NCI-H1436 (cell line): ENCODE data around the gene NPPC.

Source experiments
- DNase-seq: peaks from one replicate; lab custom pipeline; 2025; lab: John Stamatoyannopoulos, UW

The NPPC gene

GRCh38 chr2:231935207-231935524 lies 9.0 kb upstream of the NPPC start:
- DNase-seq = no peak

- DNase-seq = no peak
Observed at GRCh38 chr2:231934441-231935206, 8.4 kb upstream of the NPPC start.

GRCh38 chr2:231933916-231934401 lies 7.8 kb upstream of the NPPC start:
- no peak for DNase-seq

DNA sequence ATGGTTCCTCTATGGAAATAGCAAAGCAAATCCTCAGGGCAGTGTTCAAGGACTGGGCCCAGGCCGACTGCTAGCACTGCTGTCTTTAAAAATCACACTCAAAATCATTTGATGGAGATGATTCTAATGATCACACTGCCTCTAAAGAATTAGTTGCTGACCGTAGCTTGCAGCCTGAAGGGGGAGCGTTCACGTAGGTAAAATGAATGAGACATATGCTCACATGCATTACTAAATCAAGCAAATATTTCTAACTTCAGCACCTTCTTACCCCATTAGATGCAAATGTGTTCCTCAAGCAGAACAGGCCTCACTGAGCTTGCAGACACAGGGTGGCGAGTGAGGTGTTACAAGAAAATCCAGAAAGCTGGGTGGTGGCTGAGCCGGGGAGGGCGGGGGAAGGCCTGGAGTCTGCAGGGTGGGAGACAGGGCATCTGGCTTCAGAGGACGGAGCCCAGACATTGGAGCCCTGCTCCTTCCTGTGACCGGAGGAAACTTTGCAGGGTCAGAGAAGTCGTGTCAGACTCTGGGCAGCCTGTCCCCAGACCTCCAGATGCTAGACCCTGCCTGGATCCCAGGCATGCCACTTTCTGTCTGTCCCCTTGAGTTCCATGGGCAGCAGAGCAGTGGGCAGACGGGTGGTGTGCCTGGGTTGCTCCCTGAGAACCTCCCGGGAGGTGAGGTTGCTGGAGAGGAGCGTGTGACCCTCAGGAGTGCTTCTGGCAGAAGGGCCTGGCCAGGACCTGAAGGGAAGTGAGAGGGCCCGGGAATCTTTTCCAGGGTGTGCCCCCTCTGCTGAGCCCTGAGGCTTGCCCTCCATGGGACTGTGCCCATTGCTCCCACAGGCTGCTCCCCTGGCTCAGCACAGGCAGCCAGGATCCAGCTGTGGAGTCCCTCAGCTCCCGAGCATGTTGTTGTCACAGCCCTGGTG lies 7.1 kb upstream of the NPPC start:
- DNase-seq = no peak

DNA sequence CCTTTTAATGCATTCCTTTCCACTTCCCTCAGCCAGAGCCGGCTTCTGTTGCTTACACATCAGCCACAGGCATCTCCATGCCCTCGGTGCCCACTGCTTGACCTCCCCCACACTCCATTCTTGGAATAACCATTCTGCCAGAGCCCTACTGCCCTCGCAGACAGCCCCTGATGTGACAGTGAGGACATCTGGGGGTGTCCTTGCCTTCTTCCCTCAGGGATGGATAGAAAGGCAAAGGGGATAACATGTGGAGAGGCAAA lies 6.4 kb upstream of the NPPC start:
- DNase-seq = no peak

DNA sequence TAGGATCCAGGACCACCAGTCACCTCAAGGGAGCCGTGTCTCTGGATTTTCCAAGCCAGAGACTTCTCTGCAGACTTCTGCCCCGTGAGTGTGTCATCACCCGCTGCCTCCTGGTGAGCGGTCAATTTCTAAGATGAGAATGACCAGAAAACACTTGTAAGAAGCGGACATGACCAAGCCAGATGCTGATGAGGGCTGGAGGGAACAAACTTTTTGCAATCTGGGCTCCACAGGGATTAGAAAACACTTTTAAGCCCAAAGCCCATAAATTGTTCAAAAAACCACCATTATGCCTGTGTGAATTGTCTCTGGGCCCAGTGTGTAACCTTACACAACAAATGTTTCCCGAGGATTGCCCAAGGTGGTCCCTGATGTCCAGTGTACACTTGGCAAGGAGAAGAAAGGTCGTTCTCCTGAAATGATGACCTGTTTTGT lies 5.3 kb upstream of the NPPC start:
- no peak for DNase-seq

DNA sequence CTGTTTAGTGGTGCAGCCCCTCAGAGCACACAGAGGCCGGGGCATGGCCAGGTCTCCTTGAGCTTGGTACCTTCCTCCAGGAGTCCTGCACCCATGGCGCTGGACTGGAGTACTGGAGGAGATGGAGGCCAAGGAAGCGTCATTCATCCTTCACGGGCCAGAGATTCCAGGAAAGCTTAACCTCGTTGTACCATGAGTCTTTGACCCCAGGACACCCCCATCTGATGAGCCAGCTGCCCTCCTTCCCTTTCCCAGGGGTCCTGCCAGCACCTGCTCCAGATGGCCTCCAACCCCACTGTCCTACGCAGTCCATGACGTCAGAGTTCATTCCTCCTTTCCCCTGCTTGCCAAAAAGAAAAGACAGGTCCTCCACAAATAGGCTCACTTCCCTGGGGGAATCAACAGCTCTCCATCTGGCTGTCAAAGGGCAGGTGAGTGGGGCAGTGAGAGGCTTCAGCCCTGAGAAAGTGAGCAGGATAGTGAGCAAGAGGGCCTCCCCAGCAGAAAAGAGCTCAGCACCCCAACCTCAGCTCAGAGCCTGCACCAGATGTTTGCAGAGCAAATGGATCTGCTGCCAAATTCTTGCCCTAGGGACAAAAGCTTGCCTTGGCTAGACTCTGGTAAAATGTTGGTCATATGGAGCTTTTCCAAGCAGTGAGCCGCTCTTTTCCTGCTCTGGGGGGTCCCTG lies 4.5 kb upstream of the NPPC start:
- no peak for DNase-seq

DNA sequence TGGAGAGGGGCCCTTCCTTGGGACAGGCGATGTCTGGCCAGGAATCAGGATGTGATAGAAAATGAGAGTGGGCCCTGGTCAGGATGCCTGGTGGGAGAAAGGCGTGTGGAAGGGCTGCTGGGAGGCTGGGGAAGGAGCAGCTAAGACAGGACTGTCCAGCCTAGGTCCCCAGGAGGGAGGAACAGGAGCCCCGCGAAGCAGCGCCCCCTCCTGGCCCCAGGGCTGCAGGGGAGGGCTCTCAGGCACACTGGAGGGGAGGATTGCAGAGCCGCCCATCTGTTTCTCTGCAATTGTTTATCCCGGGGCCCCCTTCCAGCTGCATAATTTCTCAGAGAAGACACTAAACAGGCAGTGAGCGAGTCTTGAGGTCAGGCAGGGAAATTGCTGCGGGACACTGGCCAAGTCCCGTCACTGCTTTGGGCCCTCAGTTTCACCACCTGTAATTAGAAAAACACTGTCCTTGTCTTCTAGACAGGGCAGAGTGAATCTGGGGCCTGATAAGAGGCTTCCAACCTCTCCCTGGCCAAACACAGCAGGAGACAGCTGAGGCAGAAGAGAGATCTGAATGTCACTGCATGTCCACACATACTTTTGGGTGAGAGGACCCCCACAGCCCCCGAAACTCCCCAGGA lies 3.9 kb upstream of the NPPC start:
- no peak for DNase-seq

GRCh38 chr2:231928901-231929725 lies 2.9 kb upstream of the NPPC start:
- DNase-seq = no peak

- no peak for DNase-seq
Observed at GRCh38 chr2:231928481-231928880, 2.3 kb upstream of the NPPC start.

- no peak for DNase-seq
Observed at GRCh38 chr2:231927566-231927890, 1.3 kb upstream of the NPPC start.

GRCh38 chr2:231926761-231927565 lies 767 bp upstream of the NPPC start:
- DNase-seq = no peak

DNA sequence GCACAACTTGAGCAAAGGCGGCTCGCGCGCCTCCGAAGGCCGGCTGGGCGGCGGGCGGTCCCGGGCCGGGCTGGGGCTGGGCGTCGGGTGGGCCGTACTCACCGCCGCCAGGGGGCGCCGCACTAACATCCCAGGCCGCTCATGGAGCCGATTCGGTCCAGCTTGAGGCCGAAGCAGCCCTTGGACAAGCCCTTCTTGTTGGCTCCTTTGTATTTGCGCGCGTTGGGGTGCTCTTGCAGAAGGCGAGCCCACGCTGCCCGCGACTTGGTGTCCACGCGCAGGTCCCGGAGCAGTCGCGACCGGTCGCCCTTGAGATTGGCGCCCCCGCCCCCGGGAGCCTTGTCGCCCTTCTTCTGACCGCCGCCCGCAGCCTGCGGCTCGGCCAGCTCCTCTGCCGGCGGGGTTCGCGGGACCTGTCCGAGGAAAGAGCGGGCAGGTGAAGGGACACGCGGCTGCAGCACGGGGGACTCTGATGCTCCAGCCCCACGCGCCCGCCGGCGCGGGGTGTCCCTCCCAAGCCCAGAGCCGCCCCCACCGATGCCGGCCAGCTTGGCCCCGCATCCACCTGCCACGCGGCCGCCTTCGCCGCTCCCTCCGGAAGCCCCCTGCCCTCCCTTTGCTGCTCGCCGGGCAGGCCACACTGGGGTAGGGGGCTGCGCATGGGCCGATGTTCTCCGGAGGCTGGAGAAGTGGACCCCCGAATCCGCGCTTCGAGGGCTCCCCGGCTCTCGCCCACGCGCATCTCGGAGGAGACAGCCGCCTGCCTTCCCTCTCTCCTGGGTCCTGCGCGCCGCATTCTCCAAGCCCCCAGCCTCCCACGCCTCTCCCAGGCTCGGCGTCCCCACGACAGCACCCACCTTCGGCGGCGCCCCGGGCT lies 655 bp downstream of the NPPC start:
- DNase-seq = peak; percentile 48

- no peak for DNase-seq
Observed at GRCh38 chr2:231924889-231925275, 1.3 kb downstream of the NPPC start.

- no peak for DNase-seq
Observed at GRCh38 chr2:231923951-231924888, 2.0 kb downstream of the NPPC start.

GRCh38 chr2:231923010-231923344 lies 3.2 kb downstream of the NPPC start:
- DNase-seq = no peak

- no peak for DNase-seq
Observed at GRCh38 chr2:231922311-231923009, 3.7 kb downstream of the NPPC start.

- DNase-seq = no peak
Observed at GRCh38 chr2:231920795-231921194, 5.4 kb downstream of the NPPC start.
